Tibial artery (tissue), 4 donors: ENCODE measurements around the gene SYNGAP1.

Experiments used
- DNase-seq, 2 donors: peaks; one replicate each; pipeline ENCODE4 v3.0.0-alpha.2; 2019
- H3K27ac ChIP-seq, 2 donors: fragments of 200-600 bp; sonication (generic) in 1 of 2; 1 replicate in 1 of 2; 2 replicates in 1 of 2; pipeline ENCODE4 v1.5.1; 2018 to 2019; ENCODE audit warnings: mild to moderate bottlenecking in 1 of 2
- H3K27me3 ChIP-seq, 2 donors: fragments of 200-600 bp; sonication (generic) in 1 of 2; one replicate each; pipeline versions ENCODE4 v1.5.1 to v1.6.0; 2016 to 2019
- H3K36me3 ChIP-seq, 3 donors: fragments of 200-600 bp; sonication (generic) in 2 of 3; one replicate each; pipeline ENCODE4 v1.5.1; 2016 to 2019; ENCODE audit warnings: mild to moderate bottlenecking in 2 of 3
- H3K4me1 ChIP-seq, 4 donors: fragments of 200-600 bp; sonication (generic) in 2 of 4; 1 replicate in 3 of 4; 2 replicates in 1 of 4; pipeline ENCODE4 v1.5.1; 2016 to 2019
- H3K4me3 ChIP-seq, 2 donors: fragments of 200-600 bp; sonication (generic) in 1 of 2; 1 replicate in 1 of 2; 2 replicates in 1 of 2; pipeline ENCODE4 v1.5.1; 2018 to 2019; ENCODE audit warnings: mild to moderate bottlenecking in 2 of 2
- H3K9me3 ChIP-seq, 3 donors: fragments of 200-600 bp; sonication (generic) in 1 of 3; one replicate each; pipeline ENCODE4 v1.5.1; 2016 to 2019
- CTCF ChIP-seq, 2 experiments: fragments of 200-600 bp in 1 of 2; fragments of 450-650 bp in 1 of 2; IDR thresholded peaks; one replicate each; pipeline ENCODE4 v1.5.1; 2017 to 2019; ENCODE audit warnings: antibody characterized with exemption in 2 of 2, mild to moderate bottlenecking in 1 of 2, moderate library complexity in 1 of 2
- intact Hi-C: fragments of 100-400 bp; cut with DNase I; formaldehyde crosslinking; loops from one replicate; pipeline ENCODE4 v1.15.0; 2023; ENCODE audit warnings: low total_unique reads

Gene SYNGAP1

GRCh38 chr6:33443025-33443424 lies 23.2 kb downstream of the SYNGAP1 start:
- DNase-seq: peak in 1 of 2 donors; percentile 60
- intact Hi-C loops: no loop called here
- Histone ChIP-seq H3K4me3 (no peak overlapping the region), H3K36me3 (peaks cover 22 to 86% (median 60%) of the 10 kb centered on the region in 3 donors), H3K9me3 (no peaks in the 10 kb centered on the region), H3K4me1 (no peaks in the 10 kb centered on the region), H3K27me3 (no peaks in the 10 kb centered on the region), H3K27ac (no peak overlapping the region)
- no peak for TF ChIP-seq CTCF (IDR thresholded peaks at IDR 0.05)

GRCh38 chr6:33443619-33444504 lies 24.0 kb downstream of the SYNGAP1 start:
- no peak for TF ChIP-seq CTCF (IDR thresholded peaks at IDR 0.05)
- Histone ChIP-seq H3K4me1 (no peaks in the 10 kb centered on the region), H3K4me3 (no peak overlapping the region), H3K27me3 (no peaks in the 10 kb centered on the region), H3K9me3 (no peaks in the 10 kb centered on the region), H3K36me3 (peaks cover 18 to 86% (median 60%) of the 10 kb centered on the region in 3 donors), H3K27ac (no peak overlapping the region)
- intact Hi-C loops: no loop called here
- DNase-seq: no peak

GRCh38 chr6:33445119-33445603 lies 25.3 kb downstream of the SYNGAP1 start:
- no peak overlapping the region for H3K27ac ChIP-seq
- H3K9me3 ChIP-seq: no peaks in the 10 kb centered on the region
- intact Hi-C loops: no loop called here
- no peak for TF ChIP-seq CTCF (IDR thresholded peaks at IDR 0.05)
- DNase-seq: no peak
- no peak overlapping the region for H3K4me3 ChIP-seq
- H3K27me3 ChIP-seq: no peaks in the 10 kb centered on the region
- peaks cover 18 to 91% (median 62%) of the 10 kb centered on the region in 3 donors for H3K36me3 ChIP-seq
- H3K4me1 ChIP-seq: no peaks in the 10 kb centered on the region

GRCh38 chr6:33446356-33446755 lies 26.5 kb downstream of the SYNGAP1 start:
- peaks cover 18 to 79% (median 56%) of the 10 kb centered on the region in 3 donors for H3K36me3 ChIP-seq
- no peak for TF ChIP-seq CTCF (IDR thresholded peaks at IDR 0.05)

GRCh38 chr6:33450434-33450833 lies 30.6 kb downstream of the SYNGAP1 start:
- peaks cover 0 to 47% (median 30%) of the 10 kb centered on the region in 3 donors for H3K36me3 ChIP-seq
- intact Hi-C loops: loop anchor here (10.0 kb wide), 2 partner anchors 56 to 124 kb away; partner anchors contain the start of gene KIFC1
- H3K27me3 ChIP-seq: no peaks in the 10 kb centered on the region
- TF ChIP-seq CTCF (IDR thresholded peaks at IDR 0.05): no peak
- no peak overlapping the region for H3K4me3 ChIP-seq
- no peak overlapping the region for H3K27ac ChIP-seq
- peaks cover 0 to 19% (median 18%) of the 10 kb centered on the region in 4 donors for H3K4me1 ChIP-seq
- peak in 1 of 2 donors; percentile 33 for DNase-seq
- H3K9me3 ChIP-seq: no peaks in the 10 kb centered on the region

More at GRCh38 chr6:33446356-33446755, 26.5 kb downstream of the SYNGAP1 start:
- H3K9me3 ChIP-seq: no peaks in the 10 kb centered on the region
- no peak overlapping the region for H3K27ac ChIP-seq
- intact Hi-C loops: no loop called here
- H3K27me3 ChIP-seq: no peaks in the 10 kb centered on the region
- peak in 1 of 2 donors; percentile 51 for DNase-seq
- H3K4me3 ChIP-seq: no peak overlapping the region
- H3K4me1 ChIP-seq: no peaks in the 10 kb centered on the region
